IMR-90 (cell line): ENCODE measurements around the gene VRK2. TPM values are rescaled to one million over a fixed set of nuclear protein-coding genes. Genes with fewer than 3 reads are reported as not detected.

Experiments used
- ATAC-seq: fragments of 200-7000 bp; cut with Tn5 transposase; 2 replicates; pipeline ENCODE4 v1.9.1; 2020; ENCODE audit warnings: low read depth, mild to moderate bottlenecking, moderate library complexity
- BruUV-seq: library from RNA; stranded (reverse); fragments of 400-500 nt; replicated peaks from 2 replicates; lab custom pipeline; 2021; lab: Mats Ljungman, UMichigan
- CTCF ChIA-PET: fragments of 300-600 bp; formaldehyde crosslinking; extraction: SDS; loops from one replicate; lab custom pipeline; 2021; ENCODE audit warnings: antibody characterized with exemption; lab: Yijun Ruan, JAX
- POLR2A ChIA-PET: fragments of 300-600 bp; sonication (Branson Sonifier 250); formaldehyde crosslinking; loops from one replicate; lab custom pipeline; 2022; ENCODE audit warnings: antibody characterized with exemption; ENCODE audit not compliant: unreplicated experiment; lab: Charles Lee
- DNase-seq: peaks from one replicate; pipeline ENCODE4 v3.0.0; 2013
- H2AFZ ChIP-seq: replicated peaks from 2 replicates; pipeline ENCODE3; 2013; ENCODE audit warnings: low read length, mild to moderate bottlenecking; ENCODE audit not compliant: poor library complexity
- H2AK5ac ChIP-seq: 2 replicates; pipeline ENCODE4 v1.6.1; 2013; ENCODE audit warnings: low read depth, low read length, inconsistent platforms
- H2AK9ac ChIP-seq: replicated peaks from 2 replicates; pipeline ENCODE3; 2013; ENCODE audit warnings: mild to moderate bottlenecking, low read depth, low read length, moderate library complexity; ENCODE audit not compliant: poor library complexity
- H2BK120ac ChIP-seq: 2 replicates; pipeline ENCODE4 v1.6.1; 2013; ENCODE audit warnings: low read depth, low read length, inconsistent platforms
- H2BK15ac ChIP-seq: 3 replicates; pipeline ENCODE4 v1.6.1; 2013; ENCODE audit warnings: low read depth, low read length, inconsistent platforms
- H2BK20ac ChIP-seq: 2 replicates; pipeline ENCODE4 v1.6.1; 2013; ENCODE audit warnings: low read depth, mild to moderate bottlenecking, inconsistent platforms, low read length, moderate library complexity
- H2BK5ac ChIP-seq: 2 replicates; pipeline ENCODE4 v1.6.1; 2013; ENCODE audit warnings: mild to moderate bottlenecking, low read depth, low read length, inconsistent platforms; ENCODE audit not compliant: poor library complexity, severe bottlenecking
- H3K14ac ChIP-seq: replicated peaks from 2 replicates; pipeline ENCODE4 v1.6.1; 2013; ENCODE audit warnings: low read depth, low read length, inconsistent platforms
- H3K18ac ChIP-seq: 2 replicates; pipeline ENCODE4 v1.6.1; 2013; ENCODE audit warnings: low read depth, low read length, control low read depth
- H3K23ac ChIP-seq: 2 replicates; pipeline ENCODE4 v1.6.1; 2013; ENCODE audit warnings: low read depth, low read length, inconsistent platforms
- H3K27ac ChIP-seq: 2 replicates; pipeline ENCODE4 v1.5.1; 2013; ENCODE audit warnings: mild to moderate bottlenecking, control low read depth, low read length; ENCODE audit not compliant: insufficient read depth
- H3K27me3 ChIP-seq: 2 replicates; pipeline ENCODE4 v1.6.1; 2013; ENCODE audit warnings: low read length; ENCODE audit not compliant: control insufficient read depth, insufficient read depth
- H3K36me3 ChIP-seq: 2 replicates; pipeline ENCODE4 v1.6.1; 2013; ENCODE audit warnings: low read length, mixed read lengths; ENCODE audit not compliant: control insufficient read depth, insufficient read depth
- H3K4ac ChIP-seq: 2 replicates; pipeline ENCODE4 v1.6.1; 2013; ENCODE audit warnings: low read depth, low read length, inconsistent platforms
- H3K4me1 ChIP-seq: 2 replicates; pipeline ENCODE4 v1.6.1; 2013; ENCODE audit warnings: low read length, mixed read lengths; ENCODE audit not compliant: control insufficient read depth, insufficient read depth
- H3K4me2 ChIP-seq: 2 replicates; pipeline ENCODE4 v1.6.1; 2013; ENCODE audit warnings: low read depth, mild to moderate bottlenecking, control low read depth, low read length, moderate library complexity
- H3K4me3 ChIP-seq: 2 replicates; pipeline ENCODE4 v1.5.1; 2013; ENCODE audit warnings: low read depth, mild to moderate bottlenecking, control low read depth, low read length, moderate library complexity; ENCODE audit not compliant: insufficient read depth
- H3K56ac ChIP-seq: 2 replicates; pipeline ENCODE4 v1.6.1; 2013; ENCODE audit warnings: low read length, inconsistent platforms; ENCODE audit not compliant: insufficient read depth; ENCODE audit errors: extremely low read depth
- H3K79me1 ChIP-seq, 2 experiments: 2 replicates each; pipeline ENCODE4 v1.6.1; 2013; ENCODE audit warnings: low read length in 2 of 2, inconsistent platforms in 1 of 2, low read depth in 1 of 2
- H3K9ac ChIP-seq: 2 replicates; pipeline ENCODE4 v1.6.1; 2013; ENCODE audit warnings: low read depth, low read length, control low read depth
- H3K9me1 ChIP-seq: 2 replicates; pipeline ENCODE4 v1.6.1; 2013; ENCODE audit warnings: low read length, inconsistent platforms; ENCODE audit not compliant: insufficient read depth
- H3K9me3 ChIP-seq: 2 replicates; pipeline ENCODE4 v1.6.1; 2013; ENCODE audit warnings: low read length; ENCODE audit not compliant: control insufficient read depth, insufficient read depth
- H4K20me1 ChIP-seq: 2 replicates; pipeline ENCODE4 v1.6.1; 2013; ENCODE audit warnings: low read length, inconsistent platforms; ENCODE audit not compliant: insufficient read depth
- H4K5ac ChIP-seq: 2 replicates; pipeline ENCODE4 v1.6.1; 2013; ENCODE audit warnings: mild to moderate bottlenecking, low read depth, low read length, control low read depth
- H4K8ac ChIP-seq, 2 experiments: 2 replicates each; pipeline ENCODE4 v1.6.1; 2013; ENCODE audit warnings: low read depth in 2 of 2, low read length in 2 of 2, control low read depth in 1 of 2, inconsistent platforms in 1 of 2
- H4K91ac ChIP-seq: 2 replicates; pipeline ENCODE4 v1.6.1; 2013; ENCODE audit warnings: low read depth, low read length, inconsistent platforms; ENCODE audit not compliant: insufficient read depth
- CEBPB ChIP-seq: IDR thresholded peaks from 2 replicates; pipeline ENCODE4 v1.6.1; 2012; ENCODE audit warnings: low read depth, low read length, improper control_type of control experiment
- CHD1 ChIP-seq: IDR thresholded peaks from 2 replicates; pipeline ENCODE4 v1.6.1; 2012; ENCODE audit warnings: low read depth, low read length, improper control_type of control experiment
- MAFK ChIP-seq: IDR thresholded peaks from 2 replicates; pipeline ENCODE4 v1.6.1; 2012; ENCODE audit warnings: low read depth, low read length, improper control_type of control experiment
- MXI1 ChIP-seq: IDR thresholded peaks from 2 replicates; pipeline ENCODE4 v1.6.1; 2012; ENCODE audit warnings: low read depth, mild to moderate bottlenecking, low read length, moderate library complexity, borderline replicate concordance
- RCOR1 ChIP-seq: IDR thresholded peaks from 2 replicates; pipeline ENCODE4 v1.6.1; 2012; ENCODE audit warnings: mild to moderate bottlenecking, low read length, improper control_type of control experiment; ENCODE audit not compliant: insufficient replicate concordance
- SMC3 ChIP-seq: fragments of 150-350 bp; IDR thresholded peaks from 2 replicates; pipeline ENCODE4 v1.6.1; 2016; ENCODE audit warnings: low read depth, mild to moderate bottlenecking, antibody characterized with exemption, low read length, moderate library complexity
- dilution Hi-C: fragments of 300-500 bp; cut with HindIII; formaldehyde crosslinking; loops from one replicate; pipeline ENCODE4 v1.14.3; 2018; ENCODE audit warnings: low sequenced_read_pairs; ENCODE audit not compliant: unreplicated experiment
- in situ Hi-C: fragments of 300-500 bp; cut with MboI; formaldehyde crosslinking; loops from 3 replicates; pipeline ENCODE4 v1.14.3; 2019; ENCODE audit warnings: low sequenced_read_pairs, inconsistent platforms, mixed read lengths
- intact Hi-C: fragments of 100-400 bp; cut with micrococcal nuclease; formaldehyde crosslinking; loops from 2 replicates; pipeline ENCODE4 v1.10.0; 2022
- polyA plus RNA-seq, 3 experiments: library from polyadenylated mRNA; depleted of rRNA; stranded (reverse); fragments of >200 nt; gene quantifications; 2 replicates each; pipeline ENCODE4 v1.2.3, GENCODE V29; 2012; ENCODE audit warnings: low replicate concordance in 1 of 3
- total RNA-seq: library from RNA; depleted of rRNA; stranded (reverse); fragments of >200 nt; gene quantifications from 2 replicates; pipeline ENCODE4 v1.2.3, GENCODE V29; 2012
- TF ChIP-seq, protein P1 (sequence below): fragments of 150-350 bp; IDR thresholded peaks from 2 replicates; pipeline ENCODE4 v1.6.1; 2017; ENCODE audit warnings: mild to moderate bottlenecking, antibody characterized with exemption, low read length, low read depth
- TF ChIP-seq, protein P2 (sequence below): fragments of 150-350 bp; IDR thresholded peaks from 2 replicates; pipeline ENCODE4 v1.6.1; 2016; ENCODE audit warnings: low read depth, mild to moderate bottlenecking, low read length, moderate library complexity, borderline replicate concordance

Gene VRK2
- total and polyA plus RNA-seq, 2 of the 4 experiments (the other 2 are of a cell fraction), result 12.2 to 22.8 TPM

DNA sequence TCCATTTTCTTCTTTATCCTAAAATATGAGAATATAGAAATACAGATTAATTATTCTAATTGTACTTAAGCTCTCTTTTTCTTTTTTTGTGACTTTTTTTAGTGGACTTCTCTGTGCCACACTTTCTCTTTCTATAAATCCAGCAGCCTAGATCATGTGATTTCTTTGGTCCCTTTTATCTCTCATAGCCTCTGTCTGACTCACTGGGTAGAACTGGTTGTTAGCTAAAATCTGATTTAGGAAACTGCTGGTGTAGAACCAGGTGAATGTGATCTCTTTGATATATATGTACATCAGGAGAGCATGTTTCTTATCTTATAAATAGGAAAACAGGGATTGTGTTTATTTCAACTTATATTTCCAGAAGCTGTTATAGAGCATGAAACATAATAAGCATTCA, 54.9 kb downstream of the VRK2 start:
- in situ Hi-C loops (no loop called here), intact Hi-C loops (no loop called here), dilution Hi-C loops (no loop called here)
- TF ChIP-seq MXI1 (no peak), RCOR1 (no peak), MAFK (no peak), CEBPB (no peak), SMC3 (no peak), CHD1 (no peak)
- TF ChIP-seq, protein P1, sequence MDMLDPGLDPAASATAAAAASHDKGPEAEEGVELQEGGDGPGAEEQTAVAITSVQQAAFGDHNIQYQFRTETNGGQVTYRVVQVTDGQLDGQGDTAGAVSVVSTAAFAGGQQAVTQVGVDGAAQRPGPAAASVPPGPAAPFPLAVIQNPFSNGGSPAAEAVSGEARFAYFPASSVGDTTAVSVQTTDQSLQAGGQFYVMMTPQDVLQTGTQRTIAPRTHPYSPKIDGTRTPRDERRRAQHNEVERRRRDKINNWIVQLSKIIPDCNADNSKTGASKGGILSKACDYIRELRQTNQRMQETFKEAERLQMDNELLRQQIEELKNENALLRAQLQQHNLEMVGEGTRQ, result peak; percentile 10; the same call in 1 of the 2 replicates
- TF ChIP-seq, protein P2, sequence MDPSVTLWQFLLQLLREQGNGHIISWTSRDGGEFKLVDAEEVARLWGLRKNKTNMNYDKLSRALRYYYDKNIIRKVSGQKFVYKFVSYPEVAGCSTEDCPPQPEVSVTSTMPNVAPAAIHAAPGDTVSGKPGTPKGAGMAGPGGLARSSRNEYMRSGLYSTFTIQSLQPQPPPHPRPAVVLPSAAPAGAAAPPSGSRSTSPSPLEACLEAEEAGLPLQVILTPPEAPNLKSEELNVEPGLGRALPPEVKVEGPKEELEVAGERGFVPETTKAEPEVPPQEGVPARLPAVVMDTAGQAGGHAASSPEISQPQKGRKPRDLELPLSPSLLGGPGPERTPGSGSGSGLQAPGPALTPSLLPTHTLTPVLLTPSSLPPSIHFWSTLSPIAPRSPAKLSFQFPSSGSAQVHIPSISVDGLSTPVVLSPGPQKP, result no peak
- Histone ChIP-seq H3K36me3 (no peaks in the 10 kb centered on the region), H2AK5ac (no peak overlapping the region), H3K4me2 (no peak overlapping the region), H3K9me3 (no peaks in the 10 kb centered on the region), H3K27me3 (no peaks in the 10 kb centered on the region), H3K4ac (no peak overlapping the region), H3K27ac (no peak overlapping the region), H4K91ac (no peak overlapping the region), H3K4me3 (no peak overlapping the region), H3K79me1 (peaks cover 8 to 10% of the 10 kb centered on the region in 2 experiments; a peak in 3 of 4 replicates), H3K56ac (no peak overlapping the region), H3K9me1 (peaks cover 2% of the 10 kb centered on the region), H3K4me1 (peaks cover 5% of the 10 kb centered on the region), H3K18ac (no peak overlapping the region), H2BK120ac (no peak overlapping the region), H2BK15ac (no peak overlapping the region), H2AFZ (no peak overlapping the region), H4K8ac (no peak overlapping the region), H2AK9ac (no peak overlapping the region), H3K9ac (no peak overlapping the region), H2BK20ac (no peak overlapping the region), H2BK5ac (no peak overlapping the region), H4K20me1 (peaks cover 3% of the 10 kb centered on the region; the same call in 1 of the 2 replicates), H4K5ac (no peak overlapping the region), H3K14ac (no peak overlapping the region), H3K23ac (no peak overlapping the region)
- ChIA-PET CTCF (interaction anchor here (0.8 kb wide), 1 partner anchor 139 kb away, joined by 4 read pairs; no protein-coding TSS in a partner anchor), POLR2A (no interaction called here)
- peak; percentile 44 for DNase-seq
- no TSS peak for BruUV-seq
- ATAC-seq, result no peak
